Ovary (tissue), 9 donors: ENCODE measurements around the gene SMG6. TPM values are rescaled to one million over a fixed set of nuclear protein-coding genes. Genes with fewer than 3 reads are reported as not detected.

ENCODE experiments used
- DNase-seq, 5 donors: peaks; one replicate each; pipeline ENCODE4 v3.0.0-alpha.2; 2019 to 2020
- H3K27ac ChIP-seq, 2 donors: fragments of 200-600 bp; one replicate each; pipeline versions ENCODE4 v1.5.1 to v1.8.0; 2019 to 2022
- H3K27me3 ChIP-seq: fragments of 200-600 bp; one replicate; pipeline ENCODE4 v1.8.0; 2022
- H3K36me3 ChIP-seq: fragments of 200-600 bp; sonication (generic); one replicate; pipeline ENCODE4 v1.5.1; 2019
- H3K4me1 ChIP-seq: one replicate; pipeline ENCODE4 v1.8.1; 2013; ENCODE audit warnings: mild to moderate bottlenecking, moderate library complexity; ENCODE audit not compliant: insufficient read depth
- H3K4me3 ChIP-seq: fragments of 200-600 bp; sonication (generic); one replicate; pipeline ENCODE4 v1.5.1; 2017
- H3K9me3 ChIP-seq, 2 donors: fragments of 200-600 bp in 1 of 2; sonication (generic) in 1 of 2; one replicate each; pipeline versions ENCODE4 v1.5.1 to v1.8.1; 2013 to 2019; ENCODE audit warnings: mild to moderate bottlenecking in 1 of 2, moderate library complexity in 1 of 2
- EP300 ChIP-seq: sonication (generic); formaldehyde crosslinking; IDR thresholded peaks from one replicate; pipeline ENCODE4 v1.6.1; 2017; ENCODE audit warnings: antibody characterized with exemption
- POLR2A ChIP-seq: fragments of 450-650 bp; IDR thresholded peaks from one replicate; pipeline ENCODE4 v1.6.1; 2017; ENCODE audit warnings: antibody characterized with exemption, mild to moderate bottlenecking, moderate library complexity
- WGBS, 3 donors: extraction: QIAGEN DNeasy Blood & Tissue Kit in 1 of 3; methylation state at CpG; one replicate each; pipeline versions ENCODE4 v1.1.5 to v1.1.7; 2013 to 2017; 5-methylcytosine and 5-hydroxymethylcytosine counted together
- intact Hi-C, 4 donors: fragments of 100-400 bp; cut with DNase I; formaldehyde crosslinking; loops; one replicate each; pipeline versions ENCODE4 v1.11.0 to v1.15.1; 2022 to 2023
- polyA plus RNA-seq, 2 donors: library from polyadenylated mRNA; stranded (reverse); fragments of 200-250 nt in 1 of 2; fragments of 350-450 nt in 1 of 2; fragmentation: Illumina TruSeq in 1 of 2; extraction: RNeasy Lipid Tissue Mini Kit (QIAGEN cat#74804) in 1 of 2; gene quantifications; one replicate each; pipeline ENCODE4 v1.2.3, GENCODE V29; 2013 to 2014
- total RNA-seq, 7 donors: library from RNA; depleted of rRNA in 2 of 7; stranded (reverse); fragments of >200 nt in 2 of 7; fragmentation: NEBNext Ultra II Directional in 3 of 7; extraction: Animal tissue kit (Norgen Biotek cat#: 25700) in 3 of 7; gene quantifications; one replicate each; pipeline versions ENCODE4 v1.1.0 to v1.2.4, GENCODE V29; 2016 to 2023
- TF ChIP-seq, protein P1 (sequence below), 3 donors: fragments of 450-650 bp in 2 of 3; fragments of 200-600 bp in 1 of 3; IDR thresholded peaks; one replicate each; pipeline versions ENCODE4 v1.5.1 to v1.8.0; 2016 to 2022; ENCODE audit warnings: antibody characterized with exemption in 3 of 3, mild to moderate bottlenecking in 1 of 3
- donor health status: DM: no; HTN: no; CAD: no; lungs with moderate emphysema.
- donor health status: DM: no; HTN: no; CAD: no.
- donor health status: Bipolar disorder and iron deficiency.
- donor health status: DM: yes; HTN: yes; CAD: no.
- donor health status: DM: no; HTN: no; CAD: no.
- donor health status: DM: yes; HTN: yes; CAD: no.

SMG6 gene
- total and polyA plus RNA-seq, 9 donors, result 33.8 to 66.0 (median 51.0) TPM

GRCh38 chr17:2057760-2058585 is 245.6 kb downstream of the SMG6 start:
- peak in 4 of 5 donors; percentile 56 to 65 (median 62) for DNase-seq

DNA sequence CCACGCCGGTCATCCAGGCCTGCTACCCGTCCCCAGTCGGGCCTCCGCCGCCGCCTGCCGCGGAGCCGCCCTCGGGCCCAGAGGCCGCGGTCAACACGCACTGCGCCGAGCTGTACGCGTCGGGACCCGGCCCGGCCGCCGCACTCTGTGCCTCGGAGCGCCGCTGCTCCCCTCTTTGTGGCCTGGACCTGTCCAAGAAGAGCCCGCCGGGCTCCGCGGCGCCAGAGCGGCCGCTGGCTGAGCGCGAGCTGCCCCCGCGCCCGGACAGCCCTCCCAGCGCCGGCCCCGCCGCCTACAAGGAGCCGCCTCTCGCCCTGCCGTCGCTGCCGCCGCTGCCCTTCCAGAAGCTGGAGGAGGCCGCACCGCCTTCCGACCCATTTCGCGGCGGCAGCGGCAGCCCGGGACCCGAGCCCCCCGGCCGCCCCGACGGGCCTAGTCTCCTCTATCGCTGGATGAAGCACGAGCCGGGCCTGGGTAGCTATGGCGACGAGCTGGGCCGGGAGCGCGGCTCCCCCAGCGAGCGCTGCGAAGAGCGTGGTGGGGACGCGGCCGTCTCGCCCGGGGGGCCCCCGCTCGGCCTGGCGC is 246.3 kb downstream of the SMG6 start:
- no peaks in the 10 kb centered on the region for H3K36me3 ChIP-seq
- 11 to 24% (median 17%) methylated on average over 68 to 81 of the region's 81 CpGs for WGBS, 3 donors
- DNase-seq, result peak in 3 of 5 donors; percentile 37 to 62 (median 54)
- peak overlapping the region; percentile 41 for H3K4me3 ChIP-seq
- TF ChIP-seq, protein P1, sequence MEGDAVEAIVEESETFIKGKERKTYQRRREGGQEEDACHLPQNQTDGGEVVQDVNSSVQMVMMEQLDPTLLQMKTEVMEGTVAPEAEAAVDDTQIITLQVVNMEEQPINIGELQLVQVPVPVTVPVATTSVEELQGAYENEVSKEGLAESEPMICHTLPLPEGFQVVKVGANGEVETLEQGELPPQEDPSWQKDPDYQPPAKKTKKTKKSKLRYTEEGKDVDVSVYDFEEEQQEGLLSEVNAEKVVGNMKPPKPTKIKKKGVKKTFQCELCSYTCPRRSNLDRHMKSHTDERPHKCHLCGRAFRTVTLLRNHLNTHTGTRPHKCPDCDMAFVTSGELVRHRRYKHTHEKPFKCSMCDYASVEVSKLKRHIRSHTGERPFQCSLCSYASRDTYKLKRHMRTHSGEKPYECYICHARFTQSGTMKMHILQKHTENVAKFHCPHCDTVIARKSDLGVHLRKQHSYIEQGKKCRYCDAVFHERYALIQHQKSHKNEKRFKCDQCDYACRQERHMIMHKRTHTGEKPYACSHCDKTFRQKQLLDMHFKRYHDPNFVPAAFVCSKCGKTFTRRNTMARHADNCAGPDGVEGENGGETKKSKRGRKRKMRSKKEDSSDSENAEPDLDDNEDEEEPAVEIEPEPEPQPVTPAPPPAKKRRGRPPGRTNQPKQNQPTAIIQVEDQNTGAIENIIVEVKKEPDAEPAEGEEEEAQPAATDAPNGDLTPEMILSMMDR (IDR thresholded peaks at IDR 0.05), result peak in 1 of 3 donors; percentile 5
- TF ChIP-seq EP300, result no peak
- intact Hi-C loops, result loop anchor here (2.0 to 5.0 kb wide), 3 partner anchors 120 to 225 kb away; no protein-coding TSS in a partner anchor
- no peaks in the 10 kb centered on the region for H3K9me3 ChIP-seq
- peaks cover 16% of the 10 kb centered on the region for H3K4me1 ChIP-seq
- H3K27me3 ChIP-seq, result no peaks in the 10 kb centered on the region
- H3K27ac ChIP-seq, result peak overlapping the region; percentile 89 to 98

More at GRCh38 chr17:2057760-2058585, 245.6 kb downstream of the SMG6 start:
- intact Hi-C loops, result loop anchor here (2.0 to 5.0 kb wide), 3 partner anchors 119 to 224 kb away; no protein-coding TSS in a partner anchor
- no peaks in the 10 kb centered on the region for H3K9me3 ChIP-seq
- no peaks in the 10 kb centered on the region for H3K27me3 ChIP-seq
- WGBS, 3 donors, result 22 to 40% (median 31%) methylated on average over 61 to 98 of the region's 98 CpGs
- peaks cover 21% of the 10 kb centered on the region for H3K4me1 ChIP-seq
- TF ChIP-seq EP300 (no peak), POLR2A (peak; percentile 33)
- H3K27ac ChIP-seq, result peak overlapping the region; percentile 89 to 98
- no peaks in the 10 kb centered on the region for H3K36me3 ChIP-seq
- H3K4me3 ChIP-seq, result peak overlapping the region; percentile 8

GRCh38 chr17:2056206-2057174 is 247.1 kb downstream of the SMG6 start:
- Histone ChIP-seq H3K4me1 (peaks cover 15% of the 10 kb centered on the region), H3K36me3 (no peaks in the 10 kb centered on the region), H3K27ac (peak overlapping the region; percentile 89 to 98), H3K27me3 (no peaks in the 10 kb centered on the region), H3K4me3 (peak overlapping the region; percentile 41), H3K9me3 (no peaks in the 10 kb centered on the region)
- no peak for TF ChIP-seq EP300
- TF ChIP-seq, protein P1 (IDR thresholded peaks at IDR 0.05), result peak in 2 of 3 donors; percentile 8 to 12
- intact Hi-C loops, result loop anchor here (2.0 to 5.0 kb wide), 3 partner anchors 121 to 226 kb away; no protein-coding TSS in a partner anchor
- DNase-seq, result peak; percentile 44 to 71 (median 62)
- WGBS, 3 donors, result 12 to 16% (median 12%) methylated on average over 63 to 85 of the region's 85 CpGs

DNA sequence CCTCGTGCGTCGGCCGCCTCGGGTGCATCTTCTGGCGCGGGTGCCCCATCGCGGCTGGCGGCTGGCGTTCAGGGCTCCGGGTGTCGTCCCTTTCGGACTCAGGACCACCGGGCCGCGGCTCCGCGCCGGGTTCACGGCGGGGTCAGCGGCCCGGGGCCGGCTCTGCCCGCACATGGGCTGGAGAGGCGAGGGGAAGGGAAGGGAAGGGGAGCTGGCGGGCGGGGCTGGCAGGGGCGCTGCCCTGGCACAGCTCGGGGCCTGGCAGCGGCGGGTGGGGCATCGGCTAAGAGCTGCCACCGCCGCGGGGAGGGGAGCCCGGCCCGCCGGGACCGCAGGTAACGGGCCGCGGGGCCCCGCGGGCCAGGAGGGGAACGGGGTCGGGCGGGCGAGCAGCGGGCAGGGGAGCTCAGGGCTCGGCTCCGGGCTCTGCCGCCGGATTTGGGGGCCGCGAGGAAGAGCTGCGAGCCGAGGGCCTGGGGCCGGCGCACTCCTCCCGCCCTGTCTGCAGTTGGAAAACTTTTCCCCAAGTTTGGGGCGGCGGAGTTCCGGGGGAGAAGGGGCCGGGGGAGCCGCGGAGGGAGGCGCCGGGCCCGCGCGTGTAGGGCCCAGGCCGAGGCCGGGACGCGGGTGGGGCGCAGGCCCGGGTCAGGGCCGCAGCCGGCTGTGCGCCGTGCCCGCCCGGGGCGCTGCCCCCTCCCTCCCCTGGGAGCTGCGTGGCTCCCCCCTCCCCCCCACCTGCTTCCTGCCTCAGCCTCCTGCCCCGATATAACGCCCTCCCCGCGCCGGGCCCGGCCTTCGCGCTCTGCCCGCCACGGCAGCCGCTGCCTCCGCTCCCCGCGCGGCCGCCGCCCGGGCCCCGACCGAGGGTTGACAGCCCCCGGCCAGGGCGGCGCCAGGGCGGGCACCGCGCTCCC is 248.0 kb downstream of the SMG6 start:
- no peaks in the 10 kb centered on the region for H3K9me3 ChIP-seq
- intact Hi-C loops, result loop anchor here (2.0 to 5.0 kb wide), 3 partner anchors 122 to 227 kb away; no protein-coding TSS in a partner anchor
- H3K4me3 ChIP-seq, result peak overlapping the region; percentile 41
- peak overlapping the region; percentile 89 to 98 for H3K27ac ChIP-seq
- H3K4me1 ChIP-seq, result peaks cover 8% of the 10 kb centered on the region
- no peaks in the 10 kb centered on the region for H3K36me3 ChIP-seq
- H3K27me3 ChIP-seq, result no peaks in the 10 kb centered on the region
- WGBS, 3 donors, result 0 to 1% (median 1%) methylated on average over 49 to 113 of the region's 113 CpGs
- no peak for TF ChIP-seq POLR2A
- no peak for TF ChIP-seq EP300
- TF ChIP-seq, protein P1 (IDR thresholded peaks at IDR 0.05), result no peak
- DNase-seq, result peak; percentile 67 to 80 (median 70)
